Gastrocnemius medialis (tissue), 4 donors: ENCODE data around the gene FMN2.

Experiments used
- POLR2A ChIP-seq, 2 donors: fragments of 450-650 bp; IDR thresholded peaks; one replicate each; pipeline ENCODE4 v1.6.1; 2017; ENCODE audit warnings: antibody characterized with exemption in 2 of 2, mild to moderate bottlenecking in 2 of 2, moderate library complexity in 2 of 2
- TF ChIP-seq, protein P1 (sequence below), 5 experiments: fragments of 450-650 bp in 3 of 5; fragments of 200-600 bp in 2 of 5; sonication (generic) in 2 of 5; IDR thresholded peaks in 4 of 5; conservative IDR thresholded peaks in 1 of 5; 1 replicate in 4 of 5; 2 replicates in 1 of 5; pipeline ENCODE4 v1.5.1; 2016 to 2019; ENCODE audit warnings: antibody characterized with exemption in 5 of 5, mild to moderate bottlenecking in 3 of 5, moderate library complexity in 3 of 5

DNA sequence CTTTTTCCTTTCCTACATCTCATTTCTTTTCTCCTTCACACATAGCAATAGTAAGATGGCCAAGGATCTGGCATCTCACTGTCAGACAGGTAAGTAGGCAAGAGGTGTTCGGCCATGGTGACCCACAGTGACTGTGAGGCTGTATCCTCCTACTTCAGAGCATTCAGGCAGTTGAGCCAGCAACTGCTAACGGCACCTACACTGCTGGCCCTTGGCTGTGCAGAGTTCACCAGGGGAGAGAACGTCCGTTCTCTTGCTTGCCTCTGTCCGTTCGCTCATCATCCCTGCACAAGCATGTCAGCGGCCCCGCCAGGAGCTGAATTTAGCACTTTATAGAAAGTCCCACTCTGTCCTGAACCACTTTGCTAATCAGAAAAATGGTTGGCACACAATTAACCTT lies 406.7 kb downstream of the FMN2 start:
- TF ChIP-seq, protein P1, sequence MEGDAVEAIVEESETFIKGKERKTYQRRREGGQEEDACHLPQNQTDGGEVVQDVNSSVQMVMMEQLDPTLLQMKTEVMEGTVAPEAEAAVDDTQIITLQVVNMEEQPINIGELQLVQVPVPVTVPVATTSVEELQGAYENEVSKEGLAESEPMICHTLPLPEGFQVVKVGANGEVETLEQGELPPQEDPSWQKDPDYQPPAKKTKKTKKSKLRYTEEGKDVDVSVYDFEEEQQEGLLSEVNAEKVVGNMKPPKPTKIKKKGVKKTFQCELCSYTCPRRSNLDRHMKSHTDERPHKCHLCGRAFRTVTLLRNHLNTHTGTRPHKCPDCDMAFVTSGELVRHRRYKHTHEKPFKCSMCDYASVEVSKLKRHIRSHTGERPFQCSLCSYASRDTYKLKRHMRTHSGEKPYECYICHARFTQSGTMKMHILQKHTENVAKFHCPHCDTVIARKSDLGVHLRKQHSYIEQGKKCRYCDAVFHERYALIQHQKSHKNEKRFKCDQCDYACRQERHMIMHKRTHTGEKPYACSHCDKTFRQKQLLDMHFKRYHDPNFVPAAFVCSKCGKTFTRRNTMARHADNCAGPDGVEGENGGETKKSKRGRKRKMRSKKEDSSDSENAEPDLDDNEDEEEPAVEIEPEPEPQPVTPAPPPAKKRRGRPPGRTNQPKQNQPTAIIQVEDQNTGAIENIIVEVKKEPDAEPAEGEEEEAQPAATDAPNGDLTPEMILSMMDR (IDR thresholded peaks at IDR 0.05 in 4 of 5, conservative IDR thresholded peaks at IDR 0.05 in 1 of 5): no peak
- TF ChIP-seq POLR2A (IDR thresholded peaks at IDR 0.05): no peak
